Fibroblast of pulmonary artery (primary cell): Measurements from ENCODE around the gene FLYWCH1.
A peak's percentile ranks its signal among the peaks of the same experiment; 100 is the strongest.

Experiments used
- DNase-seq: peaks from one replicate; pipeline ENCODE4 v3.0.0-alpha.2; 2010; ENCODE audit warnings: low read depth
- H3K4me3 ChIP-seq: replicated peaks from 2 replicates; pipeline ENCODE4 v1.5.1; 2011; ENCODE audit warnings: low read depth, mild to moderate bottlenecking, control low read depth, low read length, moderate library complexity
- CTCF ChIP-seq: IDR thresholded peaks from 2 replicates; pipeline ENCODE4 v1.5.1; 2011; ENCODE audit warnings: mild to moderate bottlenecking, control low read depth, low read length, inconsistent platforms; ENCODE audit errors: missing control alignments

FLYWCH1 gene

DNA sequence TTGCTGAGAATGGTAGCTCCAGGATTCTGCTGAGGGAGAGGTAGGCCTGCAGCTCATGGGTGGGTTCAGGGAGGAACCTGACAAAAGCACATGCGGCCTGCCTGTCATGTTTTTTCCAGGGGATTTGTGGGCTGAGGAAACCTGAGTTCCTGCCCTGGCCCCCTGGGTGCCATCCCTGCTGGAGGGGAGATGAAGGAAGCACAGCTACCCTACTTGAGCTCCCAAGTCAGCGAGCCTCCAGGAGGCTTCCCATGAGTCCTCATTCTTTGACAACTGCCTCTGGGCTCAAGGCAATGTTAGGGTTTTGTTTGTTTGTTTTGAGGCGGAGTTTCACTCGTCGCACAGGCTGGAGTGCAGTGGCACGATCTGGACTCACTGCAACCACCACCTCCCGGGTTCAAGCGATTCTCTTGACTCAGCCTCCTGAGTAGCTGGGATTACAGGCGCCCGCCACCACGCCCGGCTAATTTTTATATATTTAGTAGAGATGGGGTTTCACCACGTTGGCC lies 12.1 kb upstream of the FLYWCH1 start:
- TF ChIP-seq CTCF: no peak
- H3K4me3 ChIP-seq: no peak overlapping the region
- no peak for DNase-seq

- no peak overlapping the region for H3K4me3 ChIP-seq
- no peak for TF ChIP-seq CTCF
- DNase-seq: no peak
Observed at GRCh38 chr16:2900526-2901075, 11.1 kb upstream of the FLYWCH1 start.

DNA sequence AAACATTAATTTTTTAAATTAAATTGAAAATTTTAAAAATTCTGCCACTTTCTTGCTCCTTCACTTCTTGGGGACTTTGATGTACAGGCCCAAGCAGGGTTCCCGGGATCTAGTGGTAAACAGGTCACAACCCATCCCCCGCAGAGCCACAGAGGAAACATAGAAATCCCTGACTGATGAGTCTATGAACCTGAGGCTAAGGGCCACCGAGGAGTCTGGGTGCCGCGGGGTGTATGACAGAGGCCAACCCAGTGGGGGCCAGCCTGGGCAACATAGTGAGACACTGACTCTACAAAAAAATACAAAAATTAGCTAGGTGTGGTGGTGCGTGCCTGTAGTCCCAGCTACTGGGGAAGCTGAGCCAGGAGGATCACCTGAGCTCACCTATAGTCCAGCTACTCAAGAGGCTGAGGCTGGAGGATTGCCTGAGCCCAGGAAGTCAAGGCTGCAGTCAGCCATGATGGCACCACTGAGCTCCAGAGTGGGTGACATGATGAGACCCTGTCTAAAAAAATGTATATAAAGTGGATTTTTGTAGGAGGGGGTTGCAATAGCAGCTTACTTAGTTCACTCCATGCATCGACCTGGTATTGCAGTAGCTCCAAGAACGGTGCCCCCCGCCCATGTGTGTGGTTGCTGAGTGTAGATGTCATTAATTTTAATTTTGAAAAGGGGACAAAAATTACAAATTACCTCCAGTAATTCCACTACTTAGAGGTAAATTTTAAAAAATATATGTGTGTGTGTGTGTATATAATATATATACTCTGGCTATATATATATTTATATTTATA lies 9.2 kb upstream of the FLYWCH1 start:
- no peak overlapping the region for H3K4me3 ChIP-seq
- no peak for DNase-seq
- TF ChIP-seq CTCF: no peak

- peak; percentile 68 for TF ChIP-seq CTCF
- H3K4me3 ChIP-seq: peak overlapping the region; percentile 80
- DNase-seq: peak; percentile 86
Observed at GRCh38 chr16:2904100-2904921, 7.4 kb upstream of the FLYWCH1 start.

DNA sequence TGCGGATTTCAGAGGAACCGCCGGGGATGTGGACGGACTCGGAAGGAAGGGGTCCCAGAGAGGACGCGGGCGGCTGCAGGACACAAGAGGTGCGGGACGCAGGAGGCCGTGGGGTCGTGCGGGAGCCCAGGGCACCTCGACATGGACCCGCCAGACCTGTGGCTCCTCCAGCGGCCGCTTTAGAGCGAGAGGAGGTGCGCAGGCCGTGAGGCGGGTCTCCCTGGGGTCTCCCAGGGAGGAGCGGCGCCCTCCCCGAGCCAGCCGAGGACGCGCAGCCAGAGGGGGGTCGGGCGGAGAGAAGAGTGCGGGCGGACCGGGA lies 6.8 kb upstream of the FLYWCH1 start:
- no peak for DNase-seq
- no peak for TF ChIP-seq CTCF

GRCh38 chr16:2905241-2905987 lies 6.3 kb upstream of the FLYWCH1 start:
- no peak for TF ChIP-seq CTCF
- peak; percentile 100 for DNase-seq

More for the DNA sequence above, 6.8 kb upstream of the FLYWCH1 start:
- peak overlapping the region; percentile 80 for H3K4me3 ChIP-seq

More at GRCh38 chr16:2905241-2905987, 6.3 kb upstream of the FLYWCH1 start:
- H3K4me3 ChIP-seq: peak overlapping the region; percentile 80
